Measurements from ENCODE around the gene RAB3A.
A peak's percentile ranks its signal among the peaks of the same experiment; 100 is the strongest.
"Not testable (repeated sequence)": the region's sequence is repeated elsewhere in the genome, so short reads cannot be mapped to it uniquely, and the experiment has no call there.

Gene RAB3A

DNA sequence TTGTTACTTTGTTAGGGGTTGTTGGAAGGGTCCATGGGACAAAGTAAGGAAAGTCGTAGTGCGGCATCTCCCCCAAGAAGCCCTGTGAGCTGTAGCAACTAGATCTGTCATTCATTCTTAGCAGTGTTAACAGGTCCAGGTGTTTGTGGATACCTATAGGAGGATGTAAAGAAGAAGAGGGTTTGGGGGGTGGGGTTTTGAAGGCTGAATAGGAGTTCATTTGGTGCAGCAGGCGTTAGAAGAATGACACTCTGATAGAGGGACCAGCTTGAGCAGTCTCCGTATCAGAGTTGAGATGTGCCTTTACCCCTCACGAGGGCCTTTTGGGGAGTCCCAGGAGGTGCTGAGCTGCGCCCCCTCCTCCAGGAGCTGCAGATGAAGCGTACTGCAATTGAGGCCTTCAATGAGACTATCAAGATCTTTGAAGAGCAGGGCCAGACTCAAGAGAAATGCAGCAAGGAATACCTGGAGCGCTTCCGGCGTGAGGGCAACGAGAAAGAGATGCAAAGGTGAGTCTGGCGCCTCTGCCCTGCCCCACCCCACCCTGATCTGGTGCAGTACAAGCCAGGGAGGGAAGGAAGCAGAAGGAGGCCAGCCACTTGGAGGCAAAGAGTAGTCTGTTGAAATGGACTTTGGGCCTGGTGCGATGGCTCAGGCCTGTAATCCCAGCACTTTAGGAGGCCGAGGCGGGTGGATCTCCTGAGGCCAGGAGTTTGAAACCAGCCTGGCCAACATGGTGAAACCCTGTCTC, 37.9 kb downstream of the RAB3A start:
- peaks cover 18 to 51% of the 10 kb centered on the region in 2 donors for H3K36me3 ChIP-seq (ENCODE audit: control insufficient read depth in 1 of 2, insufficient read depth in 2 of 2, low read length in 2 of 2)

GRCh38 chr19:18164072-18164471, 39.8 kb downstream of the RAB3A start:
- Histone ChIP-seq H3K9me3 (ENCODE audit: control insufficient read depth in 1 of 2, low read length in 2 of 2) (no peaks in the 10 kb centered on the region), H3K36me3 (ENCODE audit: control insufficient read depth in 1 of 2, insufficient read depth in 2 of 2, low read length in 2 of 2) (peaks cover 18 to 51% of the 10 kb centered on the region in 2 donors), H3K4me1 (ENCODE audit: control insufficient read depth in 1 of 2, insufficient read depth in 2 of 2, low read length in 2 of 2) (peaks cover 3 to 19% of the 10 kb centered on the region in 2 donors), H3K27me3 (ENCODE audit: low read depth, low read length) (no peaks in the 10 kb centered on the region), H3K27ac (ENCODE audit: low read length) (no peak overlapping the region), H3K4me3 (ENCODE audit: low read depth in 1 of 2, low read length in 2 of 2) (no peak overlapping the region)

More for the DNA sequence above, 37.9 kb downstream of the RAB3A start:
- H3K27me3 ChIP-seq (ENCODE audit: low read depth, low read length): no peaks in the 10 kb centered on the region
- H3K9me3 ChIP-seq (ENCODE audit: control insufficient read depth in 1 of 2, low read length in 2 of 2): no peaks in the 10 kb centered on the region
- no peak overlapping the region for H3K27ac ChIP-seq (ENCODE audit: low read length)
- no peak overlapping the region for H3K4me3 ChIP-seq (ENCODE audit: low read depth in 1 of 2, low read length in 2 of 2)
- H3K4me1 ChIP-seq (ENCODE audit: control insufficient read depth in 1 of 2, insufficient read depth in 2 of 2, low read length in 2 of 2): peaks cover 3 to 8% of the 10 kb centered on the region in 2 donors

DNA sequence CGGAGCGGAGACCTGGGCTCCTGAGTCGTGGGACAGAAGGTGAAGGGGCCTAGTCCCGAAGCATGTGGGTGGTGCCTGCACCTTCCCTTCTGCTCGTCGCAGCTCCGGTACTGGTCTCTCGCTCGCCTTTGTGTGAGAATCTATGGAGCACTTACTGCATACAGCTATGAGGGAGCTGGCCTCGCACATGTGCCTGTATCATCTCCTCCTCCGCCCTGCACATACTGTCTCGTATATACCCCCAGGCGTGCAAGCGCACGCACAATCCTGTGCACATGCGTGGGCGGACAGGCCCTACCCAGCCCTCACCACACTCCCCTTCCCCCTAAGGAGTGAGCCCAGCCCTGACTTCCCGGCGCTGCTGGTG, 42.2 kb downstream of the RAB3A start:
- no peak overlapping the region for H3K4me3 ChIP-seq (ENCODE audit: low read depth in 1 of 2, low read length in 2 of 2)
- peaks cover 18 to 28% of the 10 kb centered on the region in 2 donors for H3K36me3 ChIP-seq (ENCODE audit: control insufficient read depth in 1 of 2, insufficient read depth in 2 of 2, low read length in 2 of 2)
- no peak overlapping the region for H3K27ac ChIP-seq (ENCODE audit: low read length)
- no peaks in the 10 kb centered on the region for H3K27me3 ChIP-seq (ENCODE audit: low read depth, low read length)
- no peaks in the 10 kb centered on the region for H3K9me3 ChIP-seq (ENCODE audit: control insufficient read depth in 1 of 2, low read length in 2 of 2)
- H3K4me1 ChIP-seq (ENCODE audit: control insufficient read depth in 1 of 2, insufficient read depth in 2 of 2, low read length in 2 of 2): peaks cover 13 to 33% of the 10 kb centered on the region in 2 donors

- Histone ChIP-seq H3K27ac (ENCODE audit: low read length) (no peak overlapping the region), H3K9me3 (ENCODE audit: control insufficient read depth in 1 of 2, low read length in 2 of 2) (no peaks in the 10 kb centered on the region), H3K4me3 (ENCODE audit: low read depth in 1 of 2, low read length in 2 of 2) (peak overlapping the region in 1 of 2 donors; percentile 20), H3K4me1 (ENCODE audit: control insufficient read depth in 1 of 2, insufficient read depth in 2 of 2, low read length in 2 of 2) (peaks cover 15 to 38% of the 10 kb centered on the region in 2 donors), H3K27me3 (ENCODE audit: low read depth, low read length) (no peaks in the 10 kb centered on the region), H3K36me3 (ENCODE audit: control insufficient read depth in 1 of 2, insufficient read depth in 2 of 2, low read length in 2 of 2) (peaks cover 15 to 23% of the 10 kb centered on the region in 2 donors)
These were observed 42.7 kb downstream of the RAB3A start for GRCh38 chr19:18160971-18161635.

- peaks cover 15 to 44% of the 10 kb centered on the region in 2 donors for H3K4me1 ChIP-seq (ENCODE audit: control insufficient read depth in 1 of 2, insufficient read depth in 2 of 2, low read length in 2 of 2)
- H3K4me3 ChIP-seq (ENCODE audit: low read depth in 1 of 2, low read length in 2 of 2): peak overlapping the region in 1 of 2 donors; percentile 20
- peaks cover 9 to 23% of the 10 kb centered on the region in 2 donors for H3K36me3 ChIP-seq (ENCODE audit: control insufficient read depth in 1 of 2, insufficient read depth in 2 of 2, low read length in 2 of 2)
- H3K27me3 ChIP-seq (ENCODE audit: low read depth, low read length): no peaks in the 10 kb centered on the region
- H3K27ac ChIP-seq (ENCODE audit: low read length): no peak overlapping the region
- no peaks in the 10 kb centered on the region for H3K9me3 ChIP-seq (ENCODE audit: control insufficient read depth in 1 of 2, low read length in 2 of 2)
These were observed 43.3 kb downstream of the RAB3A start for GRCh38 chr19:18160493-18160970.

- H3K36me3 ChIP-seq (ENCODE audit: control insufficient read depth in 1 of 2, insufficient read depth in 2 of 2, low read length in 2 of 2): peaks cover 8 to 21% of the 10 kb centered on the region in 2 donors
- no peak overlapping the region for H3K27ac ChIP-seq (ENCODE audit: low read length)
- H3K4me3 ChIP-seq (ENCODE audit: low read depth in 1 of 2, low read length in 2 of 2): no peak overlapping the region
- no peaks in the 10 kb centered on the region for H3K9me3 ChIP-seq (ENCODE audit: control insufficient read depth in 1 of 2, low read length in 2 of 2)
- H3K4me1 ChIP-seq (ENCODE audit: control insufficient read depth in 1 of 2, insufficient read depth in 2 of 2, low read length in 2 of 2): peaks cover 15 to 50% of the 10 kb centered on the region in 2 donors
- no peaks in the 10 kb centered on the region for H3K27me3 ChIP-seq (ENCODE audit: low read depth, low read length)
These were observed 44.0 kb downstream of the RAB3A start for GRCh38 chr19:18159810-18160209.

GRCh38 chr19:18159059-18159616, 44.7 kb downstream of the RAB3A start:
- H3K27ac ChIP-seq (ENCODE audit: low read length); H3K4me3 ChIP-seq (ENCODE audit: low read depth in 1 of 2, low read length in 2 of 2); H3K9me3 ChIP-seq (ENCODE audit: control insufficient read depth in 1 of 2, low read length in 2 of 2); H3K27me3 ChIP-seq (ENCODE audit: low read depth, low read length): not testable (repeated sequence)
- Histone ChIP-seq H3K36me3 (ENCODE audit: control insufficient read depth in 1 of 2, insufficient read depth in 2 of 2, low read length in 2 of 2) (peaks cover 8 to 20% of the 10 kb centered on the region in 2 donors), H3K4me1 (ENCODE audit: control insufficient read depth in 1 of 2, insufficient read depth in 2 of 2, low read length in 2 of 2) (peaks cover 19 to 55% of the 10 kb centered on the region in 2 donors)

GRCh38 chr19:18158467-18158866, 45.4 kb downstream of the RAB3A start:
- no peak overlapping the region for H3K27ac ChIP-seq (ENCODE audit: low read length)
- peaks cover 22 to 60% of the 10 kb centered on the region in 2 donors for H3K4me1 ChIP-seq (ENCODE audit: control insufficient read depth in 1 of 2, insufficient read depth in 2 of 2, low read length in 2 of 2)
- H3K4me3 ChIP-seq (ENCODE audit: low read depth in 1 of 2, low read length in 2 of 2): no peak overlapping the region
- peaks cover 8 to 18% of the 10 kb centered on the region in 2 donors for H3K36me3 ChIP-seq (ENCODE audit: control insufficient read depth in 1 of 2, insufficient read depth in 2 of 2, low read length in 2 of 2)
- H3K9me3 ChIP-seq (ENCODE audit: control insufficient read depth in 1 of 2, low read length in 2 of 2): no peaks in the 10 kb centered on the region
- no peaks in the 10 kb centered on the region for H3K27me3 ChIP-seq (ENCODE audit: low read depth, low read length)

DNA sequence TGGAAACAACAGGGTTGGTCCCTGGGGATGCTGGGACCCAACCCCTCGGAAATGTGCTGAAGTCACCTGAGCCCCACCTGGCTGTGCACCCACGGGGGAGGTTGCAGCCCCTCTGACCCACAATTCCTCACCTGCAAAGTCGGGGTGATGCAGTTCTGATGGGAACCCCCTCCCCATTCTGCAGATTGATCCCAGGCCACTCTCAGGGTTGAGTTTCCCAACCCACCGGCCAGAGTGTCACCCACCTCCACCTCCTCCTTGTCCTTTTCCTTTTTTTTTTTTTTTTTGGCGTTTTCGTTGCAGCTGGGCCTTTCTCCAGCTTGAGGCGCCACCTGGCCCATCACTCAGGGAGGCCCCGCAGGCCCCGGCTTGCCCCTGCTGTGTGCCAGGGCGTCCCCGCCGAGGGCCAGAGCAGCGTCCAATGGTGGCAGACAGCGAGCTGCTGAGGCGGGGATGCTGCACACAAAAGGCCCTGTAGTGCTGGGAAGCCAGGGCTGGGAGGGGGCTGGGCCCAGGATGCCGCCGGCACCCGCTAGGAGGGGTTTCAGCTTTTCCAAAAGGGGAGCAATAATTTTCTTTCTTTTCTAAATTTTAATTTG, 46.3 kb downstream of the RAB3A start:
- Histone ChIP-seq H3K27ac (ENCODE audit: low read length) (peak overlapping the region; percentile 39), H3K4me1 (ENCODE audit: control insufficient read depth in 1 of 2, insufficient read depth in 2 of 2, low read length in 2 of 2) (peaks cover 22 to 60% of the 10 kb centered on the region in 2 donors), H3K4me3 (ENCODE audit: low read depth in 1 of 2, low read length in 2 of 2) (peak overlapping the region in 1 of 2 donors; percentile 14), H3K36me3 (ENCODE audit: control insufficient read depth in 1 of 2, insufficient read depth in 2 of 2, low read length in 2 of 2) (peaks cover 0 to 12% of the 10 kb centered on the region in 2 donors), H3K9me3 (ENCODE audit: control insufficient read depth in 1 of 2, low read length in 2 of 2) (no peaks in the 10 kb centered on the region), H3K27me3 (ENCODE audit: low read depth, low read length) (no peaks in the 10 kb centered on the region)

DNA sequence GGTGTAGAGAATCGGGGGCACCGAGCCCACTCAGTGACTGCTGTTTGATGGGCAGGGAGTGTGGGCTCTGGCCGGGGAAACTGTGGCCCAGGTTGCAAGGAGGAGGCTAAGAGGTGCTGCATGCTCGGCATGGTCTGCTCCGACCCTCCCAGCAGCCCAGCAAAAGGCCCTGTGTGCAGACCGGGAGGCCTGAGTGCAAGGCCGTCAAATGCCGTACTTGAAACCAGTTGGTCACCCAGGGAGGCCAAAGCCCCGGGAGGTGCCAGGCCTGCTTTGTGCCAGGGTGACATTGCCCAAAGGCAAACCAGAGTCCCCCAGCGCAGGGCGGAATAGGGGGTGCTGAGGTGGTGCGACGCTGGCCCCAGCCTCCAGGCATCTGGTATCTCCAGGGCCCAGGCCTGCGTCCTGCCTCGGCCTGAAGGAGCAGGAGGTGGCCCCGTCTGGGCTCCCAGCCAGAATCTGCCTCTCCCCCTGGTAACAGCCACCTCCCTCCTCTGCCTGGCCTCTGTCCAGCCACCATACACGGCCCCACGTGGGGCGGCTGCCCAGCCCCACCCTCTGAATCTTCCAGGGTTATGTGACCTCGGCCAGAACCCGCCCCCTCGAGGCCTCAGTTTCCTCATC, 46.9 kb downstream of the RAB3A start:
- Histone ChIP-seq H3K4me3 (ENCODE audit: low read depth in 1 of 2, low read length in 2 of 2) (peak overlapping the region in 1 of 2 donors; percentile 14), H3K9me3 (ENCODE audit: control insufficient read depth in 1 of 2, low read length in 2 of 2) (no peaks in the 10 kb centered on the region), H3K27ac (ENCODE audit: low read length) (peak overlapping the region; percentile 51), H3K27me3 (ENCODE audit: low read depth, low read length) (no peaks in the 10 kb centered on the region), H3K4me1 (ENCODE audit: control insufficient read depth in 1 of 2, insufficient read depth in 2 of 2, low read length in 2 of 2) (peaks cover 22 to 59% of the 10 kb centered on the region in 2 donors), H3K36me3 (ENCODE audit: control insufficient read depth in 1 of 2, insufficient read depth in 2 of 2, low read length in 2 of 2) (peaks cover 0 to 11% of the 10 kb centered on the region in 2 donors)
